Measurements from ENCODE around the gene SARS1.

SARS1 gene

GRCh38 chr1:109188200-109188599 lies 25.5 kb upstream of the SARS1 start:
- no peaks in the 10 kb centered on the region for H3K27me3 ChIP-seq (ENCODE audit: insufficient read depth, poor library complexity, severe bottlenecking)
- H3K4me1 ChIP-seq (ENCODE audit: insufficient read depth, poor library complexity, severe bottlenecking), result no peaks in the 10 kb centered on the region
- no peak for TF ChIP-seq CTCF (IDR thresholded peaks at IDR 0.05; ENCODE audit: poor library complexity, severe bottlenecking)
- no peaks in the 10 kb centered on the region for H3K36me3 ChIP-seq (ENCODE audit: low read depth)
- DNase-seq (ENCODE audit: low spot score) (no peak), ATAC-seq (ENCODE audit: low read depth) (no peak)
- no peak overlapping the region for H3K27ac ChIP-seq (ENCODE audit: poor library complexity, severe bottlenecking)
- no peaks in the 10 kb centered on the region for H3K9me3 ChIP-seq (ENCODE audit: severe bottlenecking)
- H3K4me3 ChIP-seq (ENCODE audit: severe bottlenecking), result no peak overlapping the region

- H3K4me1 ChIP-seq (ENCODE audit: insufficient read depth, poor library complexity, severe bottlenecking), result no peaks in the 10 kb centered on the region
- H3K27ac ChIP-seq (ENCODE audit: poor library complexity, severe bottlenecking), result no peak overlapping the region
- H3K36me3 ChIP-seq (ENCODE audit: low read depth), result no peaks in the 10 kb centered on the region
- ATAC-seq (ENCODE audit: low read depth) (no peak), DNase-seq (ENCODE audit: low spot score) (no peak)
- no peak for TF ChIP-seq CTCF (IDR thresholded peaks at IDR 0.05; ENCODE audit: poor library complexity, severe bottlenecking)
- H3K4me3 ChIP-seq (ENCODE audit: severe bottlenecking), result no peak overlapping the region
- no peaks in the 10 kb centered on the region for H3K9me3 ChIP-seq (ENCODE audit: severe bottlenecking)
- H3K27me3 ChIP-seq (ENCODE audit: insufficient read depth, poor library complexity, severe bottlenecking), result no peaks in the 10 kb centered on the region
Observed at GRCh38 chr1:109188781-109189180, 24.9 kb upstream of the SARS1 start.

GRCh38 chr1:109190189-109190588 lies 23.5 kb upstream of the SARS1 start:
- Histone ChIP-seq H3K27ac (ENCODE audit: poor library complexity, severe bottlenecking) (no peak overlapping the region), H3K4me1 (ENCODE audit: insufficient read depth, poor library complexity, severe bottlenecking) (no peaks in the 10 kb centered on the region), H3K9me3 (ENCODE audit: severe bottlenecking) (no peaks in the 10 kb centered on the region), H3K4me3 (ENCODE audit: severe bottlenecking) (no peak overlapping the region), H3K27me3 (ENCODE audit: insufficient read depth, poor library complexity, severe bottlenecking) (no peaks in the 10 kb centered on the region), H3K36me3 (ENCODE audit: low read depth) (no peaks in the 10 kb centered on the region)
- DNase-seq (ENCODE audit: low spot score), result no peak
- ATAC-seq (ENCODE audit: low read depth), result no peak
- TF ChIP-seq CTCF (IDR thresholded peaks at IDR 0.05; ENCODE audit: poor library complexity, severe bottlenecking), result no peak

GRCh38 chr1:109191377-109191776 lies 22.3 kb upstream of the SARS1 start:
- Histone ChIP-seq H3K4me1 (ENCODE audit: insufficient read depth, poor library complexity, severe bottlenecking) (no peaks in the 10 kb centered on the region), H3K36me3 (ENCODE audit: low read depth) (no peaks in the 10 kb centered on the region), H3K9me3 (ENCODE audit: severe bottlenecking) (no peaks in the 10 kb centered on the region), H3K27me3 (ENCODE audit: insufficient read depth, poor library complexity, severe bottlenecking) (no peaks in the 10 kb centered on the region), H3K27ac (ENCODE audit: poor library complexity, severe bottlenecking) (no peak overlapping the region), H3K4me3 (ENCODE audit: severe bottlenecking) (no peak overlapping the region)
- no peak for TF ChIP-seq CTCF (IDR thresholded peaks at IDR 0.05; ENCODE audit: poor library complexity, severe bottlenecking)
- DNase-seq (ENCODE audit: low spot score) (no peak), ATAC-seq (ENCODE audit: low read depth) (no peak)

- no peak overlapping the region for H3K27ac ChIP-seq (ENCODE audit: poor library complexity, severe bottlenecking)
- DNase-seq (ENCODE audit: low spot score), result no peak
- H3K4me1 ChIP-seq (ENCODE audit: insufficient read depth, poor library complexity, severe bottlenecking), result peaks cover 2% of the 10 kb centered on the region
- TF ChIP-seq CTCF (IDR thresholded peaks at IDR 0.05; ENCODE audit: poor library complexity, severe bottlenecking), result no peak
- H3K4me3 ChIP-seq (ENCODE audit: severe bottlenecking), result no peak overlapping the region
- H3K27me3 ChIP-seq (ENCODE audit: insufficient read depth, poor library complexity, severe bottlenecking), result no peaks in the 10 kb centered on the region
- H3K36me3 ChIP-seq (ENCODE audit: low read depth), result no peaks in the 10 kb centered on the region
- no peaks in the 10 kb centered on the region for H3K9me3 ChIP-seq (ENCODE audit: severe bottlenecking)
- ATAC-seq (ENCODE audit: low read depth), result no peak
Observed at GRCh38 chr1:109191891-109192290, 21.8 kb upstream of the SARS1 start.
